NK-92 (cell line): ENCODE results near the gene PRICKLE2.

Experiments used
- DNase-seq: peaks from one replicate; lab custom pipeline; 2025; ENCODE audit not compliant: unreplicated experiment; lab: John Stamatoyannopoulos, UW

The PRICKLE2 gene

DNA sequence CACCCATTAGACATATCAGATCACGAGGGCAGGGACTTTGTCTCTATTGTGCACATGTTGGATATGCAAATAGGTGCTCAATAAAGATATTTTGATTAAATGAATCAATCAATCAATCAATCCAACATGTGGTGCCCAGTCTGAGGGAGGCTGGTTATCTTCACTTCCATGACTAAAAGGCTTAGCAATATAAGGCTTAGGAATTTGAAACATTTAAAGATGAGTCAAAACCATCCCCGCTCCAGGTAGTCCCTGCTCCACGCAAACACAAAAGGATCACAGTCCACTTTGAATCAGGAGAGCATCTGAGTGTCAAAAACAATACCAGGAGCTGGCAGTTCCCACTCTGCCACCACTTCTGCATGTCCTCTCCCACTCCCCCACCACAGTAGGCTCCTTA lies 25.8 kb upstream of the PRICKLE2 start:
- DNase-seq: no peak

DNA sequence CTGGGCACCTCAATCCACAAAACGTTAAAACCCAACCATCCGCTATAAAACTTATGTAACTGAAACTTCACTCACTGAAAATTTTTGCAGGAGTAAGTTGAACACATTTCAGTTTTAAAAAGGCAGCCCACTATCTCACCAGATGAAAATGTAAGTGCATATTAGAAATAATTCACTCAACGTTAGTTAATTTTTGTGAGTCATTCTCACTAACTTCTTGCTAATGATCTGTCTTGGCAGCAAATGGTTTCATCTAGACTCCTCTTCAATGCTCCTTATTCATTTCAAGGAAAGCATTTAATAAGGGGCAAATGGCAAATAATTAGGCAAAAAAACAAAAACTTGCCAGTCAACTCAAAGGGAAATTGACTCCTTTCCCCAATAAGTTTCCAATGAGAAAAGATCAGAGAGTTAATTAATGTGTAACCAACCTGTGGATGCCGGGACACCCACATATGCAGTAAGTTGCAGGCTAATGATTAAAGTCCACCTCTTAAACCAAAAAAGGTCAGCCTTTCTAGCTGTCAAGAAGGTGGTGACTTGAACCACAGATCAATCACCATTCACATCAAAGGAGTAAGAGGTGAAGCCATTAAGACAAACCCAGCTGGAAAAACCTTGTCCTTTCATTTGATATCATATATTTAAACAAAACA lies 22.9 kb upstream of the PRICKLE2 start:
- DNase-seq: no peak

DNA sequence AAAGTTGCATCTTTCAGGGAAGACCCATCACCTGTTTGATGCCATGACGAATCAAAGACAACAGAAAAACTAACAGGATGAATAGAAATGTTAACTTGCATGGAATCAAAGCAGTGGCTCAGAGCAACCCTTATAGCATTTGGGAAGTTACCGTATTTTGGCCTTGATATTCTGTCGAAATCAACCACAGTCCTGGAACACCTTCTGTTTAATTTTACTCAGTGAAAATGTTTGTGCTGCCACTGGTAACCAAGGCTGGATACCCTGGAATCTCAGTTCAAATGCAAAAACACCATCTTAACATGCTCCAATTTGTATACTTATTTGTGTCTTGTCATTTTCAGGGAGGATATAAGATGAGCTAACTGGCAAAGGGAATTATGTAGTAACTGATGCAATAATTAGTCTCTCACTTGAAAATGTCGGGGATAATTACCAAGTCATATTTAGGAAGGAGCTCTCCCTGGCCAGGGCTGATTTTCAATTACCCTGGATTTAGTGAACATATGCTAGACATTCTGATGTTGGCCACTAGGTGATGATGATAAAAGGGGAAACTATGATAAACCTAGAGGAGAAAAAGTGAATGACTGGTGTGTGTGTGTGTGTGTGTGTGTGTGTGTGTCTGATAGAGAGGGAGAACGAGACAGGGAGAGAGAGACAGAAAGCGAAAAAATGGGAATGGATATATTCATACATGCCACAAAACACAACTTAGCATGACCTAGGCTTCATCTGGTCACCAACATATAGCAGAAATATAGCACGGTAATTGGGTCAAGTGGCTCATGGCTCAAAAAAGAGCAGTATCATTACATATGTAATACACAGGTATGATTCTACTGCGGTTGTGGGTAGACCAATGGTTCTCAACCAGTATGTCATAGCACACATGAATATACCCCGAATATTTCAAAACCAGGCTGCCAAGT lies 19.0 kb upstream of the PRICKLE2 start:
- DNase-seq: no peak

DNA sequence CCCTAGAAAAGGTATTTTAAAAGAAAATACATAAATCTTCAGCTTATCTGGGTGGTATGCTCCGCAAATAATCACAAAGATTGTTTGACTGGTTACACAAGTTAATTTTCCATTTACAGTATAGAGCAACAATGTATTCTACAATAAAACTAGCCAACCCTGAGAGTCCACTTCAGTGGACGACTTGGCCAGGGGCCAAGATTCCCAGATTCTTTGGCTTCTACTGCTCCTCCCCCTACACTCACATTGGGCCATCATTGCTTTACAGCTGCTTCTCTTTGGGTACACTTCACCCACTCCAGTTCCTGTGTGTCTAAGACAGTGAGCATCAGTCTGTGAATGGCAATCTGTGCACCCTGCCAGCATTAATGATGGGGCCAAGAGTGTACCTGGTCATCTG lies 17.2 kb upstream of the PRICKLE2 start:
- DNase-seq: no peak

DNA sequence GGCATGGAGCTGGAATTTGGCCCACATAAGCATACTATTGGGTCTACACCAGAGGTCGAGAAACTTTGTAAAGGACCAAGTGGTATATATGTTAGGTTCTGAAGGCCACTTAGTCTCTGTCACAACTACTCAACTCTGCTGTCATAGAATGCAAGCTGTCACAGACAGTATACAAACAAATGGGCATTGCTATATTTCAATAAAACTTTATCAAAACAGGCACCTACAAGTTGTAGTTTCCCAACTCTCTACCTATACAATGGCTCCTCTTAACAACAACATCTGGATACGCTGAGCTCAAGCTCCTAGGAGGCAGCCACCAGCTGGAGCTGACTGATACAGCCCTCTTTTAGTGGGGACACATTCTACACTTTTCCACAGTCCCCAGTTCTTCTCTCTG lies 15.7 kb upstream of the PRICKLE2 start:
- no peak for DNase-seq

DNA sequence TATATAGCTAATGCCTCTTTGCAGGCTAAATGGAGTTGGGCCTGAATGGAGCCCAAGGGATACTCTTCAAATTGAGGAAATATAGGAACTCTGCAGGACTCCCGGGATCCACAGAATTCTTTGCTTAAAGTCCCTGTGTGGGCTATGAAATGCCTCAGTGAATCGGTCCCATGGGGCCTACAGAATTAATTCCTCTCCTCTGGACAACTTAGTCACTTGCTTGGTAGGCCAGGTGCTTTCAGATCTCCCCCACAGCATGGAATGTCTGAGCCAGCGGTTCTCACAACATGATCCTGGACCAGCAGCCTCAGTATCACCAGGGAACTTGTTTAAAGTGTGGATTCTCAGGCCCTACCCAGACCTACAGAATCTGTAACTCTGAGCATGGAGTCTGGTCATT lies 15.1 kb upstream of the PRICKLE2 start:
- no peak for DNase-seq

DNA sequence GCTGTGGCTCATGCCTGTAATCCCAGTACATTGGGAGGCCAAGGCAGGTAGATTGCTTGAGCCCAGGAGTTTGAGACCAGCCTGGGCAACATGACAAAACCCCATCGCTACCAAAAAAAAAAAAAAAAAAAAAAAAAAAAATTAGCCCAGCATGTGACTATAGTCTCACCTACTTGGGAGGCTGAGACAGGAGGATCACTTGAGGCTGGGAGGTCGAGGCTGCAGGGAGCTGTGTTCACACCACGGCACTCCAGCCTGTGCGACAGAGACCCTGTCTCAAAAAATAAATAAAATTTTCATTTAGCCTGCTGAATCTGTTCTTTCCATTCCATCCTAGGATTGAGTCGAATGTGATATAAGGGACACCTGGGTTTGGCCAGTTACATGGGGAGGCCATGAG lies 14.6 kb upstream of the PRICKLE2 start:
- no peak for DNase-seq

DNA sequence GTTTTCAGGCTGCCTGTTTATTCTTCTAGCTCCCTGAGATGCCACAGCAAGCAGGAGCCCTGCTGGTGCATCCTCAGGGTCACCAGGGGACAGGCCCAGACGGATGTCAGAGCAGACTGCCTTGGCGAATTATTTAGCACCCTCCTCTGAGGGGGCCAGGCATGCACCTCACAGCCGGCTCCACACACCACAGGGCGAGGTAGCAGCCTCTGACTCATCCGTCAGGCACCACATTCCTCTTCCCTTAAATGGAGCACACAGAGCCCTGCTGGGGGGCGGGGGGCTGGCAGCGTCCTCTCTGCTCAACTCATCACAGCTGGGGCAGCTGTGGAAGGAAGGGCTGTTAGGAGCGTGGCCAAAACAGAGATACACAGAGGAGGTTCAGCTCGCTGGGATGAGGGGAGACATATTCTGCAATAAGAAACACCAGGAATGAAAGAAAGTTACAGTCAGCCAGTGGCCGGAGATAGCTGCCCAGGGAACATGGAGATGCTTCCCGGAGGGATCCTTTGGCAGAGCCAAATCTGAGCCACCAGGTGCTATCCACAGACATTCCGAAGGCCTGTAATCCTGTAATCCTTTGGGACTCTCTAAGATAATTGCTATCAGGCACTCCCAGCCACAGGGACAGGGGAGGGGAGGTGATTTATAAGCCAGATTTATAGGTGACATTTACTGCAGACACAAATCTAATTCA lies 13.9 kb upstream of the PRICKLE2 start:
- no peak for DNase-seq

DNA sequence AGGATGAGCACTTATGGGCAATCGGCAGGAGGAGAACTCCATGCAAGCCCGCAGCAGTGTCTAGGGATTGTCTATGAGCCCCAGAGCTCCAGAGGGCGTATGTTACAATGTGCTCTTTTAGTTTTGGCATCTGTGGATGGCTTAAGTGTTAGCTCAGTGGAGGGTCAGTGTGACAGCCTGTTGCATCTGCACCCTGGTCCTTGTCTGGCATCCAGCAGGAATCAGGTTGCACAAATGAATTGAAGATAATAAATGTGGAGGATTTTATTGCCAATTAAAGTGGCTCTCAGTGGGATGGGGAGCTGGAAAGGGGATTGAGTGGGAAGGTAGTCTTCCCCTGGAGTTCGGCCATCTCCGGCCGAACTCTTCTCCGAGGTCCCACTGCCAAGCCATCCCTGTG lies 11.8 kb upstream of the PRICKLE2 start:
- DNase-seq: no peak

DNA sequence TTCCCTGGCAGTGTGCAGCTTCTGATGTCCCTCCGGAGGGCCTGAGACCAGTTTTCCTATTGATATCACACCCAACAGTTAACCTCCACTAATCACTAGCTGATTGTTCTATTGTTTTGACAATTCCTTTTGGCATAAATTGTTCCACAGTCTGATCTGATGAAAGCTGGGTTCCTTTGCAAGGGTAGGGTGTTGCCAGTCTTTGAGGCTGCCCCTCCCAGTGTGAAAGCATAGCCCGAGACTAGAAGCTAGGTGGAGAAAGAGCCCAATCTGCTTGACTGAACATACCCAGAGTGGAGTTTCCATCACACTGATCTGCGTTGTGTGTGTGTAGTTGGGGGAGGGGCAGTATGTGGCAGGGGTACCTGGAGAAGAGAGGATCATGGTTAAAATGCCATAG lies 10.3 kb upstream of the PRICKLE2 start:
- DNase-seq: no peak

DNA sequence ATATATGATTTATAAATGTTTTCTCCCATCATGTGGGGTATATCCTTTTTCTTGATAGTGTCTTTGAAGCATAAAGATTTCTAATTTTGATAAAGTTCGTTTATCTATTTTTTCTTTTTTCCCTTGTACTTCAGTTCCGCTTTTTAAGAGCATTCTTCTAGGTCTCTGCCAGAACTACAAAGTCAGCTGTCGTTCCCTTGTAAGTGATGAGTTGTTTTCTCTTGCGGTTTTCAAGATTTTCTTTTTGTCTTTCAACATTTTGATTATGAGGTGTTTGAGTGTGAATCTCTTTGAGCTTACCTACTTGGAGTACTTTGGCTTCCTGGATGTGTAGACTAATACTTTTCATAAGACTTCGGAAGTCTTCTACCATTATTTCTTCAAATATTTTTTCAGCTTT lies 9.3 kb upstream of the PRICKLE2 start:
- DNase-seq: no peak

DNA sequence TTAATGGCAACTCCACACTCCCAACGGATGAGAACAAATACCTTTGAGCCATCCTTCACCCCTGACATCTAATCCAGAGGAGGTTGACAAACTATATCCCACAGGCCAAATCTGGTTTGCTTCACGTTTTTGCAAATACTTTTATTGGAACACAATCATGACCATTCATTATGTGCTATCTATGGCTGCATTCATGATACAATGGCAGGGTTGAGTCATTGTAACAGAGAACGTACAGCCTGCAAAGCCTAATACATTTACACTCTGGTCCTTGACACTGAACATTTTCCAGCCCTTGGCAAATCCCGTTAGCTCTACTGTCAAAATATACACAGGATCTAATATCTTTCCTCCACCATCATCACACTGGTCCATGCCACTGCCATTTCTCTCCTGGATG lies 7.6 kb upstream of the PRICKLE2 start:
- no peak for DNase-seq

DNA sequence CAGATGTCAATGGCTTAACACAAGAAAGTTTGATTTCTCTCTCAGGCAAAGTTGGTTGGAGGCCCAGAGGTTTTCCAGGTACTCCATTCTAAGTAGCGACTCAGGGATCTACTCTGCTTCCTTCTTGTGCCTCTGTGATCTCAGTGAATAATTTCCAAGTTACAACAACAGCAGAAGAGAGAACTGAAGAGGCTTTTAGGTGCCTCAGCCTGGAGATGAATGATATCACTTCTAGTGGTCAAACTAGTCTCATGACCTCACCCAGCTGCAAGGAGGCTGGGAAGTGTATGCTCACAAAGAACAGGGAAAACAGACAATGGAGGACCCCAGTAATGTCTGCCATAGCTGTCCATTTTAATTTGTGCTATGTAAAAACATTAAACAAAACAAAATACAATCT lies 4.6 kb upstream of the PRICKLE2 start:
- DNase-seq: no peak

DNA sequence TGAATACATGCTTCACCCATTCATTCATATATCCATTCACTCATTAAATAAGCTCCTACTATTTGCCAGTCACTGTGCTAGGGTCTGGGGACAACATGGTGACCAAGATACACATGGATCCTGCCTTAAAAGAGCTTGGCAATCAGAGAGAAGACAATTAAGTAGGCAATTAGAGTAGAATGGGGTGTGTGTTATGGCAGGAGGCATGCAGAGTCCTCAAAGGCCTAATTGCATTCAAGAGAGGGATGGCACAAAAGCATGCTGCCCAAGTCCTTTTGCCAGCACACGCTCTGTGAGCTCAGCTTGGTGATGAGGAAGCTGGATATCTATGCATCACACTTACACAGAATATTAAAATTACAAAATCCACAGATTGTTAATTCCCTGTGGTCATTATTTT lies 2.8 kb upstream of the PRICKLE2 start:
- no peak for DNase-seq

DNA sequence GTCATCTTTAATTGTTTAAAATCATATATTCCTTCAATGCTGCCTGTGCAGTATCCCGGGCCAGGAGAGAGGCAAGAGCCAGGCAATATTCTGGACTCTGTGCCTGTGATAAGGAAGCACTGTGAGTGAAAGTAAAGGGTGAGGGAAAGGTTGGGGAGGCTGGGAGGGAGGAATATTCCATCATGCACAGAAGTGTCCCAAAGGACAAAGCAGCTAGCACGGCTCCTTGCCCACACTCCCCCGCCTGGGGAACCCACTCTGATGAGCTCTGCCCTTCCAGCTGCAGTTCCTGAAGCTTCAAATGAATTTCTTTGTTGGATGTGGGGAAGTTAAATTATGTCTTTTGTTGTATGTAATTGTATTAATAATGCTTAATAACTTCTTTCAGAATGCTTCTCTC lies 1.5 kb upstream of the PRICKLE2 start:
- no peak for DNase-seq

DNA sequence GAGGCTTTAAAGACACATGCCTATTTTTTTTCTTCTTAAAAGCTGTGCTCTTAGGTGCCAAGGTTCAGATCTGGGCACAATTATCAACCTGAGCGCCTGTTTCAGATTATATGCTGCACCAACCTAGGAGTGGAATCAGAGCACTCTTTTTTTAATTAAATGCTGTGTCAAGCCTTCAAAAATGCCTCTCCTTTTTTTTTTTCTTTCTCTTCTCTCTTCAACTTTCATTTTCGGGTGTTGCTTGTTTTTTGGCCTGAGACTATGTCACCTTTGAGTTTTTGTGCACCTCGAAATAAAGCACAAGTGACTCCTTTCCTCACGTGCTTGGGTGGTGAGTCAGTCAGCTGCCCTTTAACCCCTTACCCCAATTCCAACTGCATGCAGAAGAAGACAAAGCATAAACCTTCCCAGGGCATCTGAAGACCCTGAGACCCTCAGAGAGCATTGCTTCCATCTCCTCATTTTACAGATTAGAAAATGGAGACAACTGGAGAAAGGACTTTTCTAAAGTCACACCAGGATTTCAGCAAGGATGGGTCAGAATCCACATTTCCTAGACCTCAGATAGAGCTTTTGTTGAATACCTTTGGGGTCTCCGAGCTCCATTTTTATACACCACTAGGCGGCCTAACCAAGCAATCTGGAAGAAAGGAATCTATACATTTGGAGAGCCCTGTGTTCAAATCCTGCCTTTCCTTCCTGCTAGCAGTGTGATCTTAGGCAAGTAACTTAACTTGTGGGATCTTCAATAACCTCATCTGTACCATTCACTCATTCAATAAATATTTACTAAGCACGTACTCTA lies 631 bp upstream of the PRICKLE2 start:
- no peak for DNase-seq

DNA sequence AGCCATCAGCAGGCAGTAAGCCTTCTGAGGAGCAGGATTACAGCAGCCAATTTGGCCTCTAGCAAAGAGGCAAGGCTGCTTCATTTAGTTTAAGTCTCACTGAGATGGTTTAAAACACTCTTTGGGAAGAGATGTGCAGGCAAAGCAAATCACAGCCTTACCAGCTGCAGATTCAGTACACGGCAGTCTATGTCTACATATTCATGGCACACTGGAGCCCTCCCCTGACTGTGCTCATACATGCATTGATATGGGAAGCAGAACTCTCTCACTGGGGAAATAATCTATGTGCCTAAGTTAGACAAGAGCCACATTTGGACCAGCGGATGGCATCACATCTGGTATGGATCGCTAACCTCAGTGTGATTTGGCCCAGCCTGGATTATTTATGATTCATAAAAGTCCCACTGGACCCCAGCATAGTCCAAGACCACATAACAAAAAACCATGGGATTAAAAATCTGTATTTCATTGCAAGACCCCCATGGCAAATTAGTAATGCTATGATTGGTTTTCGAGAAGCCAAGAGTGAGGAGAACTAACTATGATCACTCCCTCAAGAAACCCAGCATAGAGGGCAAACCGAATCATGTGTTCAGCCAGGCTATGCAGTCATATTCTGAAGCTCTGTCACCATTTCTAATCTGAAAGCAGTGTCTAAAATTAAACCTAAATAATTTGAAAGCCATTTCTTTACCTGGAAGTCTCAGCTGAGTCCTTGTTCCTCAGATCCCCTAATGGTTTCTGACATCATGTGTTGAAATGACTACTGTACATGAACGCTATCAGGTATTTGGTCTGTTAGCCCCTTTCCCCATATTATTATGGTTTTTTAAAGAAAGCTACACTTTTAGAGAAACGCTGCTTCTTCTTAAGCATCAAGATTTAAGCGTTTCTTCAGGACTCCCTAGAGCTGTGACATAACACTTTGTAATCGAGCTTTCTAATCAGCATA lies 1.2 kb downstream of the PRICKLE2 start:
- no peak for DNase-seq

DNA sequence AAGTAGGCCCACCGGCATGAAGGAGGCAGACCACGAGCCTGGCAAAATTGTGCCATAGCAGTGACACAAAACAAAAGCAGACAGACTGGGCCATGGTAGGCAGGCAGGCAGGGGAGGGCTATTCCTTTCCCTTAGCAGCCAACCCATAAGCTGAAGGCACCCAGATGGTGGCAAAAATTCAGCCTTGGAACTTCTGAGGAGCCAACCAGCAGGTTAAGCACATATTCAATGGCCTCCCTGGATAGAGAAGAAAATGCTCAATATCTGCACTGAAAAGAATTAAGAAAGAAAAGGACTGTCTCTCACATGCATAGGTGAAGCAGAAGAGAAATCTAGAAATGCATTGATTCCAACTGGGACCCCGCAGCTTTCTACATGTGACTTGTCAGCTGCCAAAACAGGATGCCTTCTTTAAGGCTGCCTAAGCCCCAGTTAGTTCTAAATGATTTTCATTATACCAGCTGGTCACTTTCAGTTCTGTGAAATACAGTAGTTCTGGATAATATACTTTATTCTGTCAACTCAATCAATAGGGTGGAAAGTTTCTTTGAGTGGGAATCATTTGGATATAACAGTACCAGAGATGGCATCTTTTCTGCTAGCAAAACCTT lies 2.7 kb downstream of the PRICKLE2 start:
- DNase-seq: no peak

DNA sequence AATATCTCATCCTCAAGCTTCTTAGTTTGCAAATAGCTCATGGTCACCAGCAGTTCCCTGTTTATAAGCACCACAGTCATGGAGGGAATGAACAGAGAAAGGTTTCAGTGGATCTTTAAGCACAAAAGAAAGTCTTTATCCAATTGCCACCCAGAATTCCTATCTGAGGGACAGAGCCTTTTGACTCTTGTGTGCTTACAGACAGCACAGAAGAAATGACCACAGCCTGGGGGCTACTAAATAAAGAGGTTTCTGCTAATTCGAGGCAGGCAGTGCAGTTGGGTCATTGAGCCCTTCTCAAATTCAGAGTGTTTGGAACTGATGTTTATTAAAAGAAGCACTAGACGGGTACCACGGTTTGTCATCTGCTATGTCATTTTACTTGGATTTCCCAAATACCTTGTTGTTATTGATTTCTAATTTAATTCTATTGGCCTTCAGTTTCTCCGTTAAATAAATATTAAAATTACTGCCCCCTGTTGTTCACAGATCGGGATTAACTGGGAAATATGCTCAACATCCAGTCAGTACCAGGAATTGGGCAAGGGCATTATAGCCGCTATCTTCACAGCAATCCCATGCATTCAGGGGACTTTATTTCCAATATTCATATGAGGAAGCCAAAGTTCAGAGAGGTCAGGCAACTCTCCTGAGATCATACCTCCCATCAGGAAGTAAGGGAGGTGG lies 3.6 kb downstream of the PRICKLE2 start:
- DNase-seq: no peak
